Fibroblast of the aortic adventitia (primary cell): ENCODE results near the gene TUBGCP3. TPM values are rescaled to one million over a fixed set of nuclear protein-coding genes. Genes with fewer than 3 reads are reported as not detected.
A peak's percentile ranks its signal among the peaks of the same experiment; 100 is the strongest.

ENCODE experiments used
- DNase-seq: peaks from one replicate; pipeline ENCODE4 v3.0.0-alpha.2; 2010; ENCODE audit warnings: low read depth
- H3K4me3 ChIP-seq: 2 replicates; pipeline ENCODE4 v1.5.1; 2011; ENCODE audit warnings: low read depth, mild to moderate bottlenecking, control low read depth, low read length, moderate library complexity
- total RNA-seq: library from RNA; depleted of rRNA; stranded (reverse); fragments of >200 nt; gene quantifications from 2 replicates; pipeline ENCODE4 v1.2.3, GENCODE V29; 2012; ENCODE audit warnings: low replicate concordance
- TF ChIP-seq, protein P1 (sequence below): IDR thresholded peaks from 2 replicates; pipeline ENCODE4 v1.5.1; 2011; ENCODE audit warnings: mild to moderate bottlenecking, low read length, control low read depth, inconsistent platforms; ENCODE audit not compliant: insufficient read depth

TUBGCP3 gene
- total RNA-seq, 1 donor: 26.8 TPM

DNA sequence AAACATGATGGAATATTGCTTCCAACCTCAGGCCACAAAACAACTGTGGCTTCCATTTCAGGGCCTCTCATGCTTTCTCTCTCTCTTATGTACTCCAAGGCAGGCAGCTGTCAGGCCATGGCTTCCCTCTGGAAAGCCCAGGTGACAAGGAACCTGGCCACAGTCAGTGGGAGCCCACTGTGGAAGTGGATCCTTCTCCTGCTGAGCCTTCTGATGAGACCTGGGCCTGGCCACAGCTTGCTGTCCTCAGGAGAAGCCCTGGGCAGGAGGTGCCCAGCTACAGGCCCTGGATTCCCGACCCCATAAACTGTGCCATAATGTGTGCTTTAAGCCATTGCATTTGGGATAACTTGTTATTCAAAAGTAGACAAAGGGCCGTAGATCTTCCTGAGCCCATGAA lies 140.6 kb downstream of the TUBGCP3 start:
- TF ChIP-seq, protein P1, sequence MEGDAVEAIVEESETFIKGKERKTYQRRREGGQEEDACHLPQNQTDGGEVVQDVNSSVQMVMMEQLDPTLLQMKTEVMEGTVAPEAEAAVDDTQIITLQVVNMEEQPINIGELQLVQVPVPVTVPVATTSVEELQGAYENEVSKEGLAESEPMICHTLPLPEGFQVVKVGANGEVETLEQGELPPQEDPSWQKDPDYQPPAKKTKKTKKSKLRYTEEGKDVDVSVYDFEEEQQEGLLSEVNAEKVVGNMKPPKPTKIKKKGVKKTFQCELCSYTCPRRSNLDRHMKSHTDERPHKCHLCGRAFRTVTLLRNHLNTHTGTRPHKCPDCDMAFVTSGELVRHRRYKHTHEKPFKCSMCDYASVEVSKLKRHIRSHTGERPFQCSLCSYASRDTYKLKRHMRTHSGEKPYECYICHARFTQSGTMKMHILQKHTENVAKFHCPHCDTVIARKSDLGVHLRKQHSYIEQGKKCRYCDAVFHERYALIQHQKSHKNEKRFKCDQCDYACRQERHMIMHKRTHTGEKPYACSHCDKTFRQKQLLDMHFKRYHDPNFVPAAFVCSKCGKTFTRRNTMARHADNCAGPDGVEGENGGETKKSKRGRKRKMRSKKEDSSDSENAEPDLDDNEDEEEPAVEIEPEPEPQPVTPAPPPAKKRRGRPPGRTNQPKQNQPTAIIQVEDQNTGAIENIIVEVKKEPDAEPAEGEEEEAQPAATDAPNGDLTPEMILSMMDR: no peak

DNA sequence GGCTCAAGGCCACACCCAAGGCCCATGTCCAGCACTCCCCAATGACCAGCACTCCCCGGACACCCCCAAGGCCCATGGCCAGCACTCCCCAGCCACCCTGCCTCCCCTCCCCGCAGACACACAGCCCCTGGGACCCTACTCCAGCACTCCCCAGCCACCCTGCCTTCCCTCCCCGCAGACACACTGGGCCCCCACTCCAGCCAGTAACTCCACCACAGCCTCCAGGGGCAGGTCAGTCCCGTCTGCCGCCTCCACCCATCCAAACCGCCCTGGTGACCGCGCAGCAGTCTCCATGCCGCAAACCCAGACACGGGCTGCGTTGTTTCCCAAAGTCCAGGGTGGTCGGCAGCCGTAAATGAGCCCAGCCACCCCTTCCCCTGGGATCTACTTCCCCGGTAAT lies 141.1 kb downstream of the TUBGCP3 start:
- no peak for DNase-seq
- TF ChIP-seq, protein P1: no peak

More for the DNA sequence above, 140.6 kb downstream of the TUBGCP3 start:
- no peak for DNase-seq
- no peak overlapping the region for H3K4me3 ChIP-seq

DNA sequence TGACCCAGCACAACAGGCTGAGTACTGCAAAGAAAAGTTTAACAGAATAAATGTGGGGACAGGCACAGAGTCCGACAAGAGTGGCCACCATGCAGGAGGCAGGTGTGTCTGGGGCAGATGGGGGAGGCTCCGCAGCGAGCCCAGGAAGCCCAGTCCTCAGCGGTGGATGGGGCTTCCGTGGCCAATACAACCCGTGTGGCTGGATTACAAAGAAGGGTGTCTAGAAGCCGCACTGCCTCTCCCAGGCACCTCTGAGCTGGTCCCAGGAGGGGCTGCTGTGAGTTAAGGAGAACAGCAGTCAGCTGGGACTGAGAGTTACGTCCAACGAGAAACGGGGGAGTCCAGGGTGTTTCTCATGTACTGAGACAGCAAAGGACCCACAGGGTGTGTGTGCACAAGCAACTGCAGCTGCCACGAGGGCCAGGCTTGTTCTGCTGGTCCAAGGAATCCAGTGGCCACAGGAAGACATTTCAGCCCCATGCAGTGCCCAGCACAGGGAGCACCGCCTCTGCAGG lies 141.5 kb downstream of the TUBGCP3 start:
- DNase-seq: no peak
- H3K4me3 ChIP-seq: no peak overlapping the region
- TF ChIP-seq, protein P1: no peak

More for the DNA sequence above, 141.1 kb downstream of the TUBGCP3 start:
- no peak overlapping the region for H3K4me3 ChIP-seq

DNA sequence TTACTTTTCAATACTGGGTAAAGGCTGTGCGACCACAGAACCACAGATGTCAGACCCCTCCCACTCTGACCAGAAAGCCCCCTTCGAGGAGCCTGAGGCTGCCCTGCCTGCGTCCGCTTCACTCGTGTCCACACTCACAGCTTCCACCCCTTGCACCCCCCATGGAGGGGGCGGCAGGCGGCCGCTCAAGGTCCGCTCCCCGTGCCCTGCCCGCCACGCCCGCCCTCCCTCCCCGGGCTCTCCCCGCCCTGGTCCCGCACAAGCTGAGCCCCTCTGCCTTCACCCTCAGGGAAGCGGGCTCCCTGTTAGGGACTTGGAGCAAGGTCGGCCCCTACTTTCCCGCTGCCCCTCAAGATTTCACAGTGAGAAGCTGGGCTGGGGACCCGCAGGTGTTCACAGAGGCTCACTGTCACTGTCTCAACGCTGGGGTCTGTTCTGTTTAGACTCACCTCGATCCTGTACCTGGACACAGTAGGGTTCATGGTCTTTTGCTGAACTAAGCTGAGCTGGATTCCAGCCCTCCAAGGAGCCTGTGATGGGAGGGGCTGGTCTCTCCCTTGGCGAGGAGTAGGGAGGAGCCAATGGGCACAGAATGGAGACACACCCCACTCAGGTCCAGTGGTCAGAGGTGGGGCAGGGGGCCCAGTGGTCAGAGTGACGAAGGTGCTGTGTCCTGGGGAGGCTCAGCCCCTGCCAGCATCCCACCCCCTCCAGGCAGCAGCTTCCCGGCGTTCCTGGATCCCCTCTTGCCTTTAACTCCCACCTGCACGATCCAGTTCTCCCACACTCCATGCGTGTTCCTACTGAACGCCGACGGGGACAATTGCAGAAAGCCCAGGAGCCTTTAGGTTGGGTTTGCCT lies 142.3 kb downstream of the TUBGCP3 start:
- no peak overlapping the region for H3K4me3 ChIP-seq
- TF ChIP-seq, protein P1: no peak
- no peak for DNase-seq

DNA sequence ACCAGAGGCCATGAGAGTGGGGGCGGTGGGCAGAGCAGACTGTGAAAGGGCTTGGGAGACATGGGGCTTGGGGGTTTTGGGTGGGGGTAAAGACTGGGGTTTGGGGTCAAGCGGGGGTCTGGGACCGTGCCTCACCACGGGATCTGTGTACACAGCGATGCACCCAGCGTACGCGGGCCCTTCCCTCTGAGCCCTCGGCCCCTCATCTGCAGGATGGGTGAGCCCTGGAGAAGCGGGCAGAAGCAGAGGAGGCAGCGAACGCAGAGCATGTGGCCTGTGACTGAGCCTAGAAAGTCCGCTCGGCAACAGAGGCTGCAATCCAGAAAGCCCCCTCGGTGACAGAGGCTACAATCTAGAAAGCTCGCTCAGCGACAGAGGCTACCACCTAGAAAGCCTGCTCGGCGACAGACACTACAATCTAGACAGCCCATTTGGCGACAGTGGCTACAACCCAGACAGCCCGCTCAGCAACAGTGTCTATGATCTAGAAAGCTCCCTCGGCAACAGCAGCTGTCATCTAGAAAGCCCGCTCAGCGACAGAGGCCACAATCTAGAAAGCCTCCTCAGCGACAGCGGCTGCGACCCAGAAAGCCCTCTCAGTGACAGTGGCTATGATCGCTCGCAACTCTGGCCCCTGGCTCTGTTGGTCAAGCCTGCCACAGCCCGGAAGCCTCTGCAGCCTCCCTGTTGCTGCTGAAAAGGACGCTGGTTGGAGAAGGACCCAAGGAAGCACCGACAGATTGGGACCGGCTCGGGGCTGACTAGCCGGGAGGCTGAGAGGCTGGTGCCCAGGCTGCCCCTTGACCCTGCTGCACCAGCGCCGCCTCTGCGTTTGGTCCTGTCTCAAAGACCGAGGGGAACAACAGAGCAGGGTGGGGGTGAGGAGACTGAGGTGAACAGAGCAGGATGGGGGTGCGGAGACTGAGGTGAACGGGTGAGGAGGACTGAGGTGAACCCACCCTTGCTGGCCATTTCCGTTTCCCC lies 143.2 kb downstream of the TUBGCP3 start:
- TF ChIP-seq, protein P1: no peak
- DNase-seq: no peak
- H3K4me3 ChIP-seq: no peak overlapping the region

DNA sequence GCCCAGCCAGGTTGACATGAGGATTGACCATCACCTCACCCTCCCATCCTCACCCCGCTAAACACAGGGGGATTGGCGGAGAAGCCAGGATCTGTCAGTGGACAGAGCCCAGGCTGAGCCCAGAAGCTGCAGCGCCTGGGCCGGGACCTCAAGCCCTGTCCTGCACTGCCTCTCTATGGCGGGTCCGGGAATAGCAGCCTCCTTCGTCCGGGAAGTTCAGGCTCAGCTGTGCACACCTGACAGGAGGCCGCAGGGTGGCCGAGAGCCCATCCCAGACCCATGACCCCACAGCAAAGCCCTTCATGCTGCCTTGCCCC lies 144.0 kb downstream of the TUBGCP3 start:
- no peak overlapping the region for H3K4me3 ChIP-seq
- TF ChIP-seq, protein P1: peak; percentile 83
- peak; percentile 42 for DNase-seq
